HFF-Myc (cell line): ENCODE results near the gene NF1.

Source experiments
- DNase-seq: peaks from one replicate; pipeline ENCODE4 v3.0.0-alpha.2; 2011; ENCODE audit warnings: low read depth; ENCODE audit errors: extremely low read depth
- H3K4me3 ChIP-seq: replicated peaks from 2 replicates; pipeline ENCODE4 v1.5.1; 2011; ENCODE audit warnings: low read depth, mild to moderate bottlenecking, control low read depth, low read length
- TF ChIP-seq, protein P1 (sequence below): IDR thresholded peaks from 2 replicates; pipeline ENCODE4 v1.5.1; 2012; ENCODE audit warnings: mild to moderate bottlenecking, low read depth, low read length, control low read depth; ENCODE audit errors: missing control alignments

The NF1 gene

DNA sequence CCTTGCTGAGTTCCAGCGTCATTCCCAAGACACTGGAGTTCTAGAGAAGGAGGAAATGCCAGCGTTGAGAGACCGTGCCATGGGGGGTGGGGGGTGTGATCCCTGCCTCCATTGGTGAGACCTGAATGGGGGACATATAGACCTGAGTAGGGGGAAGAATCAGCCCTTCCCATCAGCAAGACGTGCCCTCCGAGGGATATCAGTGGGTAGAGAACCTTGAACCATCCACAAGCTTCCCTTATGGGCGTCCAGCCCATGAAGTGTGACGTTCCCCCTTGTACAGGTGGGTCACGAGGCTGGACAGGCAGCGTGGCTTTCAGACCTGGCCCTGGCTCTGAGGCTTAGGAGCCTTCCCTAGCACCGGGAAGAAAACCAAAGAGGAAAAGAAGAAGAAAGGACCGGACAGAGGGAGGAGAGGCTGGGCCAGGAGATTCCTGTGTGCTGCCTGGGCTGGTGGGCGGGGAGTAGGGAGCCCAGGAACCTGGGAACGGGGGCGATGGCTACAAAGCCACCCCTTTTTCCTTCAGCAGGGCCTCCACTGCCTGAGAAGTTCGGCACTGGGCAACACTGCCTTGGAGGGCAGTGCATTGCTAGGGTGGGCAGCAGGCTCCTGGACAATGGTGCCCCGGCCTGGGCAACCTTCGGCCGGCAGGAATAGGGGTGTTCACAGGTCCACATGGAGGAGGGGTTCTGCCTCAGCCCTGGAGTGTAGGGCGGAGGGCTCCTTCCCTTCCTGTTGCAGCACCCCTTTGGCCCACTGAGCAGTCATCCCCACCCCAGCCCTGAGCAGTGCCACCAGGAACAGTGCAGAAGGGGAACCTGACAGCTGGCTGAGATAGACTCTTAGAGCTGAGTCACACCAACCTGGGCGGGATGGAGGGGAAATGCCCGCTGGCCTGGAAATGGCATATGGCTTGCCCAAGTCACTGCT lies 303.9 kb downstream of the NF1 start:
- no peak overlapping the region for H3K4me3 ChIP-seq
- no peak for DNase-seq
- TF ChIP-seq, protein P1, sequence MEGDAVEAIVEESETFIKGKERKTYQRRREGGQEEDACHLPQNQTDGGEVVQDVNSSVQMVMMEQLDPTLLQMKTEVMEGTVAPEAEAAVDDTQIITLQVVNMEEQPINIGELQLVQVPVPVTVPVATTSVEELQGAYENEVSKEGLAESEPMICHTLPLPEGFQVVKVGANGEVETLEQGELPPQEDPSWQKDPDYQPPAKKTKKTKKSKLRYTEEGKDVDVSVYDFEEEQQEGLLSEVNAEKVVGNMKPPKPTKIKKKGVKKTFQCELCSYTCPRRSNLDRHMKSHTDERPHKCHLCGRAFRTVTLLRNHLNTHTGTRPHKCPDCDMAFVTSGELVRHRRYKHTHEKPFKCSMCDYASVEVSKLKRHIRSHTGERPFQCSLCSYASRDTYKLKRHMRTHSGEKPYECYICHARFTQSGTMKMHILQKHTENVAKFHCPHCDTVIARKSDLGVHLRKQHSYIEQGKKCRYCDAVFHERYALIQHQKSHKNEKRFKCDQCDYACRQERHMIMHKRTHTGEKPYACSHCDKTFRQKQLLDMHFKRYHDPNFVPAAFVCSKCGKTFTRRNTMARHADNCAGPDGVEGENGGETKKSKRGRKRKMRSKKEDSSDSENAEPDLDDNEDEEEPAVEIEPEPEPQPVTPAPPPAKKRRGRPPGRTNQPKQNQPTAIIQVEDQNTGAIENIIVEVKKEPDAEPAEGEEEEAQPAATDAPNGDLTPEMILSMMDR = no peak

GRCh38 chr17:31400481-31400950 lies 305.7 kb downstream of the NF1 start:
- DNase-seq = no peak
- TF ChIP-seq, protein P1 = no peak
- H3K4me3 ChIP-seq = no peak overlapping the region

DNA sequence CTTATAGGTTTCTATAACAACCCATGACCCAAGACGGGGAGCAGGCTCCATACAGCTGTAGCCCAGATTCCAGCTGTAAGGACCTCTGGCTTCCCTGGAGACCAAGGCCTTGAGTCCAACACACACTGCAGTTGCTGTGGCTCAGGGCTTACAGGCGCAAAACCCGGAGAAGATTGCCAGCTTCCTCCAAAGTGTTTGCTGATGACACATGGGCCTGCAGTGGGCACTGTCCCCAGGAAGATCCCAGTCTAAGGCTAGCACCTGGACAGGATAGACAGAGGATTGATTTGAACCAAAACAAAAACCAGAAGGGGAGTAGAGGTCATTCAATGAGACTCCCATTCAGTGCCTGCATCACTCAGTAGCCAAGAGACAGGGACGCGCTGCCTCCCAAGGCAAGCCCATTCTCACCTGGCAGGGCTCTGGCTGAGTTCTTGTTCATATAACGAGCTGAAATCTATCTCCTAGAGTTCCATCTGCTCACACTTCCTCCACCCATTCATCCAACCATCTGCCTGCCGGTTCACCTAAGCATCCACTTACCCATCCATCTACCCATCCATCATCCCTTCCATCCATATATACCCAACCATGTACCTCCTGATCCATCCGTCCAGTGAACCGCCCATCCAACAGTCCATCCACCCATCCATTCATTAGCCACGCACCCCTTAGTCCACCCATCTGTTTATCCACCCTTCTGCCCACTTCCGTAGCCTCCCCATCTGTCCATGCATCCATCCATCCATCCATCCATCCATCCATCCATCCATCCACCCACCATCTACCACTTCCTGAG lies 306.9 kb downstream of the NF1 start:
- DNase-seq = no peak
- no peak overlapping the region for H3K4me3 ChIP-seq
- TF ChIP-seq, protein P1 = no peak

DNA sequence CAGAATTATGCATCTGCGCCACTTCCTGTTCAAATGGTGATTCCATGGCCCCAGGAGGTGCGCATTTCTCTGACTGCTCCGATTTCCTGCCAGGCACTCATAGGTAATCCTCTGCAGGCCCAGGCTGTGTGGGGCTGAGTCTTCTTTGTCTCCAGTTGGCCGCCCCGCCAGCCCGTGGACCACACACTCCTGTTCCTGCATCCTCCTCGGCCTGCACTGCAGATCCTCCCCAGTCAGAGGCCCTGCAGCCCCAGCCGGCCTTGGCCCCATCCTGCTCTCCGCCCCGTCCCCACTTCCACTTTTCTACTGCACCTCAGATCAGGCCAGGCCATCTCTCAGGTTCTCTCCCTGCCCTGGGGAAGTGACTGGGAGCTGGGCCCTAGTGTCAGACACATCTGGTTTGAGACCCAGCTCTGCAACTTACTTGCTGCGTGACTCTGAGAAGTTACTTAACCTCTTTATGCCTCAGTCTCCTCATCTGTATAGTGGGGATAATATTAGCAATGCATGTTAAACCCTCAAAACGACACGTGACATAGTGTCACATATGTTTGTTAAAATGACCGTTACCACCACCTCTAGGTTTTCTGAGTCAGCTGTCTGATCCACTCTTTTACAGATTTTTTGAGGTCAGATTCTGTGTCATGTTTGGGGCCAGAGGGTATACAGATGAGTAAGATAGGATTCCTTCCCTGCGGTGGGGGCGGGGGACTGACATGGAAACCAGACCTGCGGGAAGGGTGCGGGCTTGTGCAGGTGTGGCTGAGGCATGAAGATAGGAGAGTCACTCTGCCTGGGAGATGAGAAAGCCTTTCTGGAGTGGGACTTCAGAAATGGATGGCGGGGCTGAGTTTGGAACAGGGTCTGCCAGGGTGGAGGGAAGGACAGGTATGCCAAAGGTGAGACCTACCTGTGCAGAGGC lies 309.5 kb downstream of the NF1 start:
- H3K4me3 ChIP-seq = no peak overlapping the region
- no peak for DNase-seq
- TF ChIP-seq, protein P1 = no peak

- H3K4me3 ChIP-seq = no peak overlapping the region
- DNase-seq = no peak
- TF ChIP-seq, protein P1 = no peak
Measured at GRCh38 chr17:31405890-31406371, 311.2 kb downstream of the NF1 start.

GRCh38 chr17:31408586-31408985 lies 313.8 kb downstream of the NF1 start:
- TF ChIP-seq, protein P1 = no peak
- no peak overlapping the region for H3K4me3 ChIP-seq
- no peak for DNase-seq
